ENCODE results near the gene RNF26.

RNF26 gene

DNA sequence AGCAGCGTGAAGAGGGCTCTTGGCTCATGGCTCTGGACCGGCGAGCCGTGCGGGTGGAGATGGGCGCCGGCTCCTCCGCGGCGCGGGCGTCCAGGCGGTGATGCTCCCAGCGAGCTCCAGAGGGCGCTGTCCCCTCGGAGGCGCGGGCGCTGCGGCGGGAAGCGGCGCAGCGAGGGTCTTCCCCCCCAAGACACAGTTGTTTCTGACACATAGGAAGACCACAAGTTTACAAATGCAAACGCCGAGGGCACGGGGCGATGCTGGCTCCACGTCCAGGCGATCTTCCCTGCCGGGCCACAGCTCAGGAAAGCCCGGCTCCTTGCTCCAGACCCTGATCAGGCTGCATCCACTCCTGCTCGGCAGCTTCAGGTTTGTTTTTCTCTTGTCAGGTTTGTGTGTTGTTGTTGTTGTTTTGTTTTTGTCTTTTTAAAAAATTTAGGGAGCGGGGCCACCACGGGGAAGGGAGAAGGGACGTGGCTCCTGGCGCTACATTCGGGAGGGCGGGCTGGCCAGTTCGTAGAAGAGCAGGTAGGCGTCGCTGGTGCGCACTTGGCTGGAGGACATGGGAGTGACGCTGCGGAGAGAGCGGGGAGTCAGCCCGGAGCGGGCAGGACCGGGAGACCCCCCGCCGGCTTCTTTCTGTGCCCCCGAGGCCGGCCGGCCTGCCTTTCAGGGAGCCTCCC, 22.2 kb downstream of the RNF26 start:
- peak; percentile 73 for DNase-seq

- no peak for DNase-seq
Measured at GRCh38 chr11:119357074-119357473, 22.7 kb downstream of the RNF26 start.

DNA sequence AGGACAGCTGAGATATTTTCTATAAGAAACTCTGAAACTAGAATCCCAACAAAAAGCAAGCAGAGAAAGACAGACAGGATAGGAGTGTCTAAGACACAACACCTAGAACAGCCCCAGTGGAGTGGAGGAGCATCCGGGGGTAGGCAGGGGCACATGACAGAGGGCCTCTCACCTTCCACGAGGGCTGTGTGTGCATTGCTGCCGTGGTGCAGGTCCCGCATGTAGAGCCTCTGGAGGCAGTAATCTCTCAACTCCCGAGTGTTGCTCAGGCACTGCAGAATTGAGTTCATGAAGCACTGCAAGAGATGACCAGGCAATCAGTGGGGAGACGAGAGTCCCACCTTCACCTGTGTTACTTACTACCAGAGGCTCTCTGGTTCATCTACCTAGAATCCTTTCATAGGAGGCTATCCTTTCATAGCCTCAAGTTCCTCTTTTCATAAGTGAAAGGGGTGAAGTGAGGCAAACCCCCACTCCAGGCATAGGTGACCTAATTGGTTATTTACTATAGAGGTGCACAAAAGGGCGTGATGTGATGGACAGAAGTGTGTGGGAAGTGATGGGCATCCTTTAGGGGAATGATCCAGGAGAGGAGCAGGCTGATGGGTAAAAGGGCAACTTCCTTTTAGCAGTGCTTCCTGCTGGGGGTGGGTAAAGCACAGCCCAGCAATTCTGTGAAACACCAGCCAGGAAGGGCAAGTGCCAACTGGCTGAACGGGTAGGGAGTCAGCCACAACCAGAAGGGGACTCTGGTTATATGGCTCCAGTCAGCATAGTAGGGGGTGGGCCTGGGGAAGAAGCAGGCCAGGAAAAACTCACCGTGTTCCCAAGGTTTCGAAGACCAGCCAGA, 25.3 kb downstream of the RNF26 start:
- no peak for DNase-seq

GRCh38 chr11:119361056-119361787, 26.9 kb downstream of the RNF26 start:
- peak; percentile 86 for DNase-seq

- DNase-seq = no peak
Measured at GRCh38 chr11:119361941-119362725, 27.8 kb downstream of the RNF26 start.

GRCh38 chr11:119362741-119363080, 28.4 kb downstream of the RNF26 start:
- no peak for DNase-seq

DNA sequence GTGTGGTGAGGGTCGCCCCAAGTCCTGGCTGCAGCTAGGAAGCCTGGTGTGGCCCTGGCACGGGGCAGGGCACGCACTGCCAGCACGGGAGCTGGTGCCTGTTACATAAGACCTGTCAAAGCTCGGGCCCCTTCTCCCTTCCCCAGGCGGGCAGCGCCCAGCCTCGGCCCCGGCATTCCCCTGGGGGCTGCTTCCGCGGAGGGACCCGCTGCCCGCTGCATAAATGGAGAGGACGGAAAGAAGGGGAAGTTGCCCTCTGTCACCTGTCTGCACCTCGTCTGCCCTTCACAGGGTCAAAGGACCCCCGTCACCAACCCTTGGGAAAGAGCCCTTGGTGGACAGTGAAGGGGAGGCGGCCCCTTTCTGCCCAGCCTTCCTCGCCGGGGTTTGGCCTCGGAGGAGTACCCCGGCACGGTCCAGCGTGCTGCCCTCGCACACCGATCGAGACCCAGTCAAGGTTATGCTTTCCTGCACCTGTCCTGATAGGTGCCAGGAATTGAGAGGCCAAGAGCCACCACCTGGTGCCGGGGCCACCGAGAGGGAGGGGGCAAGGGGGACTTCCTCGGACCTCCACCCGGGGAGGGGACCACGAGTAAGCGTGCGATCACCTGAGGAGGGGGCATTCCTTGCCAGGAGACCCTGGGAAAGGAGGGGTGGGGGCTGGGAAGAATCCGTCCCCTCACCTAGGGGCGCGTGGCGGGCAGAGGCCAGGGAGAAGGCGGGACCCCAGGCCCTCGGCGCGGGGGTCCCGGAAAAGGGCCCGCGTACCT, 28.9 kb downstream of the RNF26 start:
- DNase-seq = no peak

GRCh38 chr11:119363851-119364590, 29.7 kb downstream of the RNF26 start:
- peak; percentile 36 for DNase-seq

- peak; percentile 38 for DNase-seq
Measured at GRCh38 chr11:119365071-119365591, 30.8 kb downstream of the RNF26 start.

DNA sequence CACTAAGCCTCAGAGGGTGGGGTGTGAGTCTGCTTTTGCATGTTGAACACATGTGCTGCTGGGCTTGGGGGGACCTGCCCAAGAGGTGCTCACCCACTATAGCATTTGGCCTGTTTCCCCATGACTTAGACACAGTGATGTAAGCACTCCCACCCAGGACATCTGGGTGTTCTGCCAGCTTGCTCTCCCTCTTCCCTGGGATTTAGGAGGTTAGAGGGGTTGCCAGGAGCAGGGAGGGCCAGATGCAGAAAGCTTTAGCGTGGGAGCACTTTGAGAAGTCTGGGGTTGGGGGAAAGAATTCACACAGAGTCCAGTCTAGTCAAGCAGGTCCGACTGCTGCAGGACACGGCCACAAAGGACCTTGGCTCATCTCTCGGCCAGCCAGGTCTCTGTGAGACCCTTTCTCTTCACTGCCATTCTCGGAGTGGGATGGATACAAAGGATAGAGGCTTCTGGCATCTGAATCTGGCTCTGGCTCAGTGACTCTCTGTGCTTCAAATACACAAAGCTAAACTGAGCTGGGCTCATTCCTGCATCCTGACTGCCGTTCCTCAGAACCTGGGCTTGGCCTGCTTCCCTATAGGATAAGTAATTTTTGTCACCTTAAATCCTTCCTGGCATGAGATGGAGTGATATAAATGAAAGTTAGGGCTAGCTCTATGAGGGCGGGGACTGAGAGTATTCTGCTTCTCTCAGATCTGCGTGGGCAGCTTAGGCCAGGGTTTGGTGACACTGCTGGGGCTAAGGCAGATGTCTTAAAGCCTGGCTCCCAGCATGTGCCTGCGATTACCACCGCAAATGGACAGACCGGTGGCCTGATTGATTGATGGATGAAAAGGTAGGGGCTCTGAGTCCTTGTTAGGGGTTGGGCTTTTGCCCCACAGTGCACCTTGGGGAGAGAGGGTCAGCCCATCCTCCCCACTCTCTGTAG, 32.6 kb downstream of the RNF26 start:
- DNase-seq = no peak

DNA sequence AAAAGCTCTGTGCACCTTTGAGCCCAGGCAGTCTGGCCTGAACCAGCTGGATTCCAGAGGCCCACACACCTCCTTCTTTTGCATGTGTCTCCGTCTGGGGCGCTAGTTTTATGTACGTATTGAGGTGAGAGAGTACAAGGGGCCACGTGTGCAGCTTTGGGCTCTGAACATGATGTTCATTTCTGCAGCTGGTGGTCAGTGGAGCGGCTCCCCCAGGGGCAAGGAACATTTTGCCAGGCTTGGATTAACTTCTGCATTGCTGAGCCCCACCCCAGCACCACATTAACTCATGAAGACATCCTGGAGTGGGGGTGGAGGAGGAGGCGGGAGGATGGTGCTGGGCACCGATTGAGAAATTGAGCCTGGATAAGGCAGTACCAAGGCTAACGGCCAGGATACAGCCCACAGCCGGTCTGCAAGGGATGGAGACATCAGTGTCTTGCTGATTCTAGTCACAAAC, 33.4 kb downstream of the RNF26 start:
- DNase-seq = peak; percentile 25

DNA sequence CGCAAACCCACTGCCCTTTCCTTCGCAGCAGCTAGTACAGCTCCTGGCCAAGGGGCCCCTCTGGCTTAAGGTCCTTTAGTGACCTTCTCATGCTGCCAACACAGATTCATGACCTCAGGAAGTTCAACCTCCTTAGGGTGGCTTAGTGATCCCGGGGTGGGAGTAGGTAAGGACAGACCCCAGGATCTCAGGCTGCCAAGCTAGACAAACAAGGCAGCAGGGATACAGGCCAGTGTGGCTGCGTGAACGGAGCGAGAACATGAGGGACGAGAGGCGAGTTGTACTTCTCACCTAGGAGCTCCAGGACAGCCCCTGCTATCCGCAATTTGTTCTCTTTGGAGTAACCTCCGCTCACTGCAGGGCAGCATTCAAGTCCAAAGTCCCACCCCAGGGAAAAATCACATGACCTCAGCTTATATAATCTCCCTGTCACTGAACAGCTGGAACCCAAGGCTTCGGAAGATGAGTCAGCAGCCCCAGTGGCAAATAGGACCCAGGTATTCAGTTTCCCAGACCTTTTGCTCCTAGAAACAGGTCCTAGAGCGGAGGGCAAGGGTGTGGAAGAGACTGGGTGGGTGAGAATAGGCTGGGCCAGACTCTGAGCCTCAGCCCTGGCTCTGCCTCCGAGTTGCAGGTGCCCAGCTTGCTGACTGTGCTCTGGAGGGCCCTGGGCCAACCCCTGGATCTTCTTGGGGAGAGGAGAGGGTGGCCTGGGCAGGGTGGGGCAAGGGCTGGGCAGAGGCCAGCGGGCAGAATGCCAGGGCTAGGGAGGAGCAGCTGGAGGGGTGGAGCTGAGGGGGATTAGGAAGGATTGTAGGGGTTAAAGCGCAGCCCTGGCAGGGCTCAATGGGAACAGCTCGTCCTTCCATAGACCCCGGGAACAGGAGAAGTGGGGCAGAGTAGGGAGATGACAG, 34.1 kb downstream of the RNF26 start:
- peak; percentile 61 for DNase-seq

- DNase-seq = no peak
Measured at GRCh38 chr11:119369132-119369925, 35.0 kb downstream of the RNF26 start.

DNA sequence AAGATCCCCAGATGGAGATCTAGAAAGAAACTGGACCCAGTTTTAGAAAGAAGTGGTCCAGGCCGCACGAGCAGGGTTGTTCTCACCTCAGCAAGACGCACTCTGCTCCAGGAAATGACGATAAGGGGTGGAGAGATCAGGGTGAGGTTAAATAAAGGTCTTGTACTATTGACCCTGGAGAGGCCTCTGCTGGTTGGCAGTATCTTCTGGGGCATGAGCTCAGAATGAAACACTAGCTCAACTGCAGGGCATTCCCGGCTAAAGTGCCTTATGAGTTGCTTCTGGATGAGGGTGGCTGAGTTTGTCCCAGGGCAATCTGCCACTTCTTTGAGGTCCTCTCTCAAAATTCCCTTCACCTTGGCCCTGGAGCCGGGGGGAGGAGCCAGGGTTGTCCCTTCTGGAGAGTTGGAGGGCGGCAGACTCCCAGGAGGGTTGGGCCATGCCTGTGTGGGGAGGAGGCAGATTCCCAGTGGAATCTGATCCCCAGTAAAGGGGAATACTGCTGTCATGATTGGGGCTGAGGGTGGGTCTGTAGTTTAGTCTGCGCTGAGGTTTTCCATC, 36.2 kb downstream of the RNF26 start:
- DNase-seq = no peak

DNA sequence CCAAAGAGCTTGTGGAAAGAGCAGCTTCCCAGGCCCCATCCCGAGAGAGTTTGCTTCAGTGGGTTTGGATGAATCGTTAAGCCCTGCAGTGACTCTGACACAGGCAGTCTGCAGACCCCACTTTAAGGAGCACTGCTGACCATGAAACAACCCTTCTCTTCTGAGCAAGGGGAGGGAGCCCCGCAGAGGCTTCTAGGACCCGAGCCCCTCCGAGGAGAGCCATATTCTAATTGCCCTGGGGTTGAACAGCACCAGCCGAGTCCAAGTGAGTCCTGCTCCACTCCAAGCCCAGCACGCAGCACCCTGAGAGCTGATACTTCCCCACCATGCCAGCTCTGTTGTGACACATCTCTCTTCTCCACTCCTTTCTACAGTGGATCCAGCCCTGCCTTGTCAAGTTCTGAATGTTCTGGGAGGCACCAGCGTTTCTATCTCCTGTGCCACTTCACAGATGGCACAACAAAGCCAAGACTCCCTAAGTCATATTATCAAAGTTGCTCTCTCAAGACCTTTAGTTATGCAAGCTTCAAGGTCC, 36.8 kb downstream of the RNF26 start:
- DNase-seq = no peak

DNA sequence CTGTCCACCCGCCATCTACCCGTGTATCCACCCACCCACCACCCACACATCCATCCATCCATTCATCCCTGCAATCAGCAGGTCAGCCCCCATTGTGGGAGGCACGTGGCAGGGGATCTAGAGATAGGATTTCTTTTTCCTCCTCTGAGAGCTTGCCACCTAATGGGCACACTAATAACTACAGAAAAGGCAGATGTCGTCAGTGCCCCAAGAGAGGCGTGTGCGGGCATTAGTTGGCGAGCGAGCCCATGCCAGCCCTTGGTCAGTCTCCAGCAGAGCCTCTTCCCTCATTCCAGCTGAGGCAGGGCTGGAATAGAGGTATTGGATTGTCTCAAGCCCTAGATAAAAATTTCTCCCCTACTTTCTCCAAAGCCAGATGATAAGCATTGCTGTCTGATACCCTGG, 37.5 kb downstream of the RNF26 start:
- no peak for DNase-seq

All from HCEC 1CT (cell line).